HEK293T (cell line): ENCODE results near the gene TRRAP.

Experiments
- ARNT ChIP-seq: fragments of 450-650 bp; IDR thresholded peaks from 2 replicates; pipeline ENCODE4 v1.6.1; 2017; ENCODE audit warnings: mild to moderate bottlenecking
- BHLHE40 ChIP-seq: fragments of 450-650 bp; IDR thresholded peaks from 2 replicates; pipeline ENCODE4 v1.6.1; 2016; ENCODE audit warnings: mild to moderate bottlenecking, moderate library complexity, borderline replicate concordance
- CTBP1 ChIP-seq: fragments of 450-650 bp; IDR thresholded peaks from 2 replicates; pipeline ENCODE4 v1.6.1; 2016; ENCODE audit warnings: borderline replicate concordance
- ELF4 ChIP-seq: fragments of 450-650 bp; IDR thresholded peaks from 2 replicates; pipeline ENCODE4 v1.6.1; 2017; ENCODE audit warnings: antibody characterized with exemption
- FOXA1 ChIP-seq: fragments of 450-650 bp; IDR thresholded peaks from 2 replicates; pipeline ENCODE4 v1.6.1; 2016; ENCODE audit warnings: mild to moderate bottlenecking
- FOXK2 ChIP-seq: fragments of 450-650 bp; IDR thresholded peaks from 2 replicates; pipeline ENCODE4 v1.6.1; 2016; ENCODE audit warnings: mild to moderate bottlenecking
- FOXM1 ChIP-seq: fragments of 450-650 bp; IDR thresholded peaks from 2 replicates; pipeline ENCODE4 v1.6.1; 2017; ENCODE audit warnings: mild to moderate bottlenecking, borderline replicate concordance
- HDGF ChIP-seq: fragments of 450-650 bp; IDR thresholded peaks from 2 replicates; pipeline ENCODE4 v1.6.1; 2017; ENCODE audit warnings: antibody characterized with exemption, borderline replicate concordance
- NFRKB ChIP-seq: fragments of 450-650 bp; IDR thresholded peaks from 2 replicates; pipeline ENCODE4 v1.6.1; 2016; ENCODE audit warnings: mild to moderate bottlenecking, moderate library complexity
- PKNOX1 ChIP-seq: fragments of 450-650 bp; IDR thresholded peaks from 2 replicates; pipeline ENCODE4 v1.6.1; 2016
- SP1 ChIP-seq: fragments of 450-650 bp; IDR thresholded peaks from 2 replicates; pipeline ENCODE4 v1.6.1; 2017
- SUZ12 ChIP-seq: fragments of 450-650 bp; IDR thresholded peaks from 2 replicates; pipeline ENCODE4 v1.6.1; 2016; ENCODE audit warnings: mild to moderate bottlenecking
- TARDBP ChIP-seq: fragments of 450-650 bp; IDR thresholded peaks from 2 replicates; pipeline ENCODE4 v1.6.1; 2016
- ZNF384 ChIP-seq: fragments of 450-650 bp; IDR thresholded peaks from 2 replicates; pipeline ENCODE4 v1.6.1; 2016

- TF ChIP-seq TARDBP (no peak), FOXM1 (no peak), FOXK2 (no peak), PKNOX1 (no peak), HDGF (no peak), FOXA1 (no peak), SP1 (no peak), ARNT (no peak), ELF4 (no peak), SUZ12 (no peak), CTBP1 (no peak), BHLHE40 (no peak), ZNF384 (no peak), NFRKB (no peak)
Measured at GRCh38 chr7:98991141-98991540, 112.8 kb downstream of the TRRAP start.
